NCI-H526 (cell line): ENCODE results near the gene TPGS2.
"Not testable (repeated sequence)": the region's sequence is repeated elsewhere in the genome, so short reads cannot be mapped to it uniquely, and the experiment has no call there.

ENCODE experiments used
- DNase-seq, 2 experiments: peaks; one replicate each; lab custom pipeline; 2025; lab: John Stamatoyannopoulos, UW

TPGS2 gene

GRCh38 chr18:36828630-36829361, at the start of gene TPGS2, which contains the start of gene KIAA1328:
TSS of gene TPGS2 (minus strand) at chr18:36829002. CDS start at chr18:36828767, 235 bp downstream.
TSS of gene KIAA1328 (plus strand) at chr18:36829127. CDS start at chr18:36829139, 12 bp downstream.
- DNase-seq = peak; percentile 77 to 93

- DNase-seq = not testable (repeated sequence)
These were observed 45.0 kb upstream of the TPGS2 start for GRCh38 chr18:36873826-36874225.

GRCh38 chr18:36872329-36872728, 43.5 kb upstream of the TPGS2 start:
- DNase-seq = no peak

- no peak for DNase-seq
These were observed 43.0 kb upstream of the TPGS2 start for GRCh38 chr18:36871801-36872200.

- no peak for DNase-seq
These were observed 38.3 kb upstream of the TPGS2 start for GRCh38 chr18:36867056-36867455.

GRCh38 chr18:36862182-36862581, 33.4 kb upstream of the TPGS2 start:
- DNase-seq = no peak

GRCh38 chr18:36856815-36857214, 28.0 kb upstream of the TPGS2 start:
- no peak for DNase-seq

GRCh38 chr18:36851202-36851590, 22.4 kb upstream of the TPGS2 start:
- no peak for DNase-seq

- DNase-seq = no peak
These were observed 21.9 kb upstream of the TPGS2 start for GRCh38 chr18:36850527-36851201.

- no peak for DNase-seq
These were observed 20.6 kb upstream of the TPGS2 start for GRCh38 chr18:36849288-36850006.

GRCh38 chr18:36848609-36849008, 19.8 kb upstream of the TPGS2 start:
- DNase-seq = no peak

GRCh38 chr18:36843784-36844183, 15.0 kb upstream of the TPGS2 start:
- no peak for DNase-seq

- DNase-seq = no peak
These were observed 14.4 kb upstream of the TPGS2 start for GRCh38 chr18:36843199-36843598.

- no peak for DNase-seq
These were observed 11.0 kb upstream of the TPGS2 start for GRCh38 chr18:36839835-36840234.

GRCh38 chr18:36835927-36836326, 7.1 kb upstream of the TPGS2 start:
- no peak for DNase-seq

GRCh38 chr18:36833120-36833519, 4.3 kb upstream of the TPGS2 start:
- DNase-seq = no peak

- DNase-seq = no peak
These were observed 2.3 kb upstream of the TPGS2 start for GRCh38 chr18:36831139-36831538.

- DNase-seq = no peak
These were observed 1.3 kb upstream of the TPGS2 start for GRCh38 chr18:36830158-36830495.

GRCh38 chr18:36829362-36830157, 758 bp upstream of the TPGS2 start:
- peak; percentile 39 to 52 for DNase-seq

GRCh38 chr18:36828157-36828629, 609 bp downstream of the TPGS2 start:
- DNase-seq = peak; percentile 43 to 58

GRCh38 chr18:36826556-36826955, 2.2 kb downstream of the TPGS2 start:
- DNase-seq = no peak

GRCh38 chr18:36825526-36825925, 3.3 kb downstream of the TPGS2 start:
- DNase-seq = no peak
